Spleen (tissue), 7 donors: ENCODE data around the gene PTGFR.

Source experiments
- CTCF ChIP-seq, 11 experiments: fragments of 200-600 bp in 7 of 11; fragments of 450-650 bp in 4 of 11; sonication (generic) in 4 of 11; IDR thresholded peaks in 8 of 11; conservative IDR thresholded peaks in 3 of 11; 1 replicate in 7 of 11; 2 replicates in 4 of 11; pipeline versions ENCODE4 v1.4.0 to v1.8.0; 2016 to 2021; ENCODE audit warnings: antibody characterized with exemption in 11 of 11, inconsistent platforms in 4 of 11, mild to moderate bottlenecking in 1 of 11
- POLR2AphosphoS5 ChIP-seq, 3 donors: sonication (generic); formaldehyde crosslinking; IDR thresholded peaks; one replicate each; pipeline ENCODE4 v1.5.1; 2017; ENCODE audit warnings: antibody characterized with exemption in 3 of 3
- donor health status: DM: no; HTN: no; CAD: no; lungs with moderate emphysema.
- donor health status: DM: no; HTN: no; CAD: no.
- donor health status: DM: no; HTN: no; CAD: no.

GRCh38 chr1:78519446-78519845, 28.7 kb downstream of the PTGFR start:
- TF ChIP-seq CTCF (IDR thresholded peaks at IDR 0.05 in 8 of 11, conservative IDR thresholded peaks at IDR 0.05 in 3 of 11) (no peak), POLR2AphosphoS5 (IDR thresholded peaks at IDR 0.05) (no peak)
